Measurements from ENCODE around the gene CTNNBL1.

The CTNNBL1 gene

GRCh38 chr20:37864298-37864697 lies 170.5 kb downstream of the CTNNBL1 start:
- no peak overlapping the region for H3K4me3 ChIP-seq (ENCODE audit: low read length)
- no peak for DNase-seq (ENCODE audit: low read depth, low spot score)

GRCh38 chr20:37866051-37866450 lies 172.2 kb downstream of the CTNNBL1 start:
- no peak overlapping the region for H3K4me3 ChIP-seq (ENCODE audit: low read length)
- DNase-seq (ENCODE audit: low read depth, low spot score), result no peak

GRCh38 chr20:37867289-37868195 lies 173.7 kb downstream of the CTNNBL1 start:
- no peak for DNase-seq (ENCODE audit: low read depth, low spot score)
- H3K4me3 ChIP-seq (ENCODE audit: low read length), result no peak overlapping the region

DNA sequence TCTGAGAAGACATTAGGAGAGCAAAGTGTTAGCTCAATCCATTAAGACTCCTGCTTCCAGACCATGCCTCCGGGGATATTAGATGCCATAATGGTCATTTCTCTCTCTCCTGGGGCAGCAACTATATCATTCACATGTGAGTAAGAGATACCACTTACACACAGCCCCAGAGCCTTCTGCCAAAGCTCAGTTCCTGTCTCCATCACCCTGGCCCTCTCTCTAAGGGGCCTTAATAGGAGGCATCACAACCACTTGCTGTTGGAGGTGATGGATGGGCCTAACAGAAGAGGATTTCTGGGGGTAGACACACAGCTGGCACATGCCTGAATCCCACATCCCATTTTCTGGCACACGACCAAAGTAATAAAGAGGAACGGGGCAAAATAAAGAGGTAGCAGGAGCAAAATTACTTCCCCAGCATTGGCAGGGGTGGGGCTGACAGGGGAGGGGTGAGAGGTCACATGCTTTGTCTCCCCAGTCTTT lies 175.1 kb downstream of the CTNNBL1 start:
- no peak for DNase-seq (ENCODE audit: low read depth, low spot score)
- no peak overlapping the region for H3K4me3 ChIP-seq (ENCODE audit: low read length)

- H3K4me3 ChIP-seq (ENCODE audit: low read length), result no peak overlapping the region
- DNase-seq (ENCODE audit: low read depth, low spot score), result no peak
These were observed 175.6 kb downstream of the CTNNBL1 start for GRCh38 chr20:37869334-37869861.

DNA sequence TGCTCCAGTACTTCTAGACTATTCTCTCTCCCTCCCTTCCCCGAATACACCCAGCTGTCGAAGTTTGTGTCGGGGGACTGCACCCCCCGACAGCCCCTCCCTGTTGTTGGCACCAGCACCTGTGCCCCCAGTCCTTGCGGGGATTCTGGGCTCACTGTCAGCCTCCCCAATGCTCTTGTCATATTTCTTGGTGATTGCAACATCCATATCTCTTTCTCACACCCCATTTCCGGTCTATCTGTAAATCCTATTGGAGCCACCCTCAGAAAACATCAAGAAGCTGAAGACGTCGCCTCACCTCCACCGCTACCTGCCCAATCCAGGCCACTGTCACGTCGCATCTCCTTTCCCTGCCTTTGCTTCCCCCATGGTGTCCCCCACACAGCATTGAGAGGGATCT lies 176.5 kb downstream of the CTNNBL1 start:
- no peak overlapping the region for H3K4me3 ChIP-seq (ENCODE audit: low read length)
- no peak for DNase-seq (ENCODE audit: low read depth, low spot score)

DNA sequence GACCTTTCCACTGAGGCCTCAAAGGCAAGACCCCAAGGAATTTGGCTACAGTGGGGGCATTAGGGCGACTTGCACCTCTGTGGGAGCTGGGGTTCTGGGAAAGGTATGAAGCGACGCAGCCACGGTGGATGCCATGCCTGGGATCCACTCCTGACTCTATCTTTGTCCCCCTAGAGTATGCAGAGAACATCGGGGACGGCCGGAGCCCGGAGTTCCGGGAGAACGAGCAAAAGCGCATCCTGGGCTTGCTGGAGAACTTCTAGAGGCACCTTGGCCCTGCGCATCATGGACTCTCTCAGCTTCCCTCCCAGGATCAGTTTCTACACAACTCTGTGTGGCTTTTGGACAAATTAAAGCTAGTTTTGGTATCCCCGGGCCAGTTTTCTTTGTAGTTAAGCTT lies 177.9 kb downstream of the CTNNBL1 start:
- H3K4me3 ChIP-seq (ENCODE audit: low read length), result no peak overlapping the region

DNA sequence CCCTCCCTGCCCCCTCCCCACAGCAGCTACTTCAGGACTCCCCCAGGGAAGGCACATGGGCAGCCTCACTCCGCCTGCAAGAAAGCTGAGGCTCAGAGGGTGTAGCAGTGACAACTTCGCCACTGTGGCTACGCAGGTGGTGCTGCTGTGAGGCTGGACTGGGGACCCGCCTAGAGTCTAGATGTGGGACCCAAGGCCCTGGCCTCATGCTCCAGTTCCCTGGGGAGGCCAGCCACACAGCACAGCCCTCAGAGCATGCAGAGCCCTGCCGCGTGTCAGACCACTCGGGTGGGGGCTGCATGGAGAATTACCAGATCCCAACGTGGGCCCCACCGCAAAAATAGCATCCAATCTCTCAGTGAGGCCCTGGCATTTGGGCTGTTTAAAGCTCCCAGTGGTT lies 178.3 kb downstream of the CTNNBL1 start:
- no peak overlapping the region for H3K4me3 ChIP-seq (ENCODE audit: low read length)
- DNase-seq (ENCODE audit: low read depth, low spot score), result no peak

More for the DNA sequence above, 177.9 kb downstream of the CTNNBL1 start:
- no peak for DNase-seq (ENCODE audit: low read depth, low spot score)

DNA sequence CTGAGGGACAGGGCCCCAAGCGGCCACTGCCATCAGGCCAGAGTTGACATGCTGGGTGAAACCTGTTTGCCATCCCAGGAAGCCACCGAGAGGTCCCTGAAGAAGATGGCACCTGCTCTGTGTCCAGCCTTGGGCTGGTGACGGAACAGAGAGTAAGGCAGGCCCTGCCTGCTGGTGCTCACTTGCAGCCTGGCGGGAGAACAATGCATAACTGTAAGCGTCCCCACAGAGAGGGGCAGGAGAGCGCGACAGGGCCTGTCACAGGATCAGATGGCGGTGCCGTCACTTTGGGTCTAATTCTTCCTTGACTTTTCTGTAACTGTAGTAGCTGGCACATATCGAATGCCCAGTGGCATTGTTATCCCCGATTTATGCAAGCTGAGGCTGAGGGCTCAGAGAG lies 180.1 kb downstream of the CTNNBL1 start:
- no peak for DNase-seq (ENCODE audit: low read depth, low spot score)
- H3K4me3 ChIP-seq (ENCODE audit: low read length), result no peak overlapping the region

- DNase-seq (ENCODE audit: low read depth, low spot score), result no peak
These were observed 181.8 kb downstream of the CTNNBL1 start for GRCh38 chr20:37875460-37876175.

GRCh38 chr20:37876863-37877262 lies 183.0 kb downstream of the CTNNBL1 start:
- no peak overlapping the region for H3K4me3 ChIP-seq (ENCODE audit: low read length)
- no peak for DNase-seq (ENCODE audit: low read depth, low spot score)

More at GRCh38 chr20:37875460-37876175, 181.8 kb downstream of the CTNNBL1 start:
- no peak overlapping the region for H3K4me3 ChIP-seq (ENCODE audit: low read length)

DNA sequence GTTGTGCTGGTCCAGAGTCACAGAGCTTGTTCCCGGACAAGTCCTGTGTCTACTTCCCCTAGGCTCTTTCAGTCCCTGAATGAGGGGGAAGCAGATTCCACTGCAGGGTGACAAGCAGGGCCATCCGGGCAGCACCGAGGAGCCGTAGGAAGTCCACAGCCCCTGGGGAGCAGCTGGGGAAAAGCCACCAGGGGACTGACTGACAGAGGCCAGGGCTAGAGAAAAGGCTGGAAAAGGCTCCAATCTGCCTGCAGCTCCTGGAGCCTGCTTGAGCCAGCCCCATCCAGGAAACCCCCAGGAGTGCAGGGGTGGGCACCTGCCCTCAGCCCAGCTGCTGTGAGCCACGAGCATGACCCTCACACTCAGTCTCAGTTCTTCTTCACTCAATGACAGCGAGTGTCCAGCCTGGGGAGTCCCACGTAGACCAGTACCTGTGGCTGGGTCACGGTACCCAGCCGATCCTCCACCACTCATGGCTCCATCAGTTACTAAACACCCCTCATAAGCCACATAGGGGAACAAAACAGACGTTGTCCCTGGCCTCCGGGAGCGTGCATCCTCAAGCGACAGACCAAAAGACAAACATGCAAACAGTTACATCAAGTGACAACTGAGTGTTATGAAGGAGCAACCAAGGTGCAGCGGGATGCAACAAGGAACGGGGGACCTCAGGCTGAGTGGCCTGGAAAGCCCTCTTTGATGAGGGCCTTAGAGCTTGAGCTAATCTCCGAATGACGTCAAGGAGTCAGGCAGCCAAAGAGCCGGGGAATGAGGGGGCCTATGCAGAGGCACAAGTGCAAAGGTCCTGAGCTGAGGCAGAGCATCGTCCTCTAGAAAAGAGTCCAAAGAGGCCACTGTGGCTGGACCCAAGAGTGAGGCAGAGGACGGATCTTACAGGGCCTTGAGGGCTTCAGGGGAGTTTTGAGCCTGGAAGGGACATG lies 184.3 kb downstream of the CTNNBL1 start:
- DNase-seq (ENCODE audit: low read depth, low spot score), result no peak
- H3K4me3 ChIP-seq (ENCODE audit: low read length), result no peak overlapping the region

GRCh38 chr20:37878835-37879599 lies 185.2 kb downstream of the CTNNBL1 start:
- DNase-seq (ENCODE audit: low read depth, low spot score), result no peak
- no peak overlapping the region for H3K4me3 ChIP-seq (ENCODE audit: low read length)

DNA sequence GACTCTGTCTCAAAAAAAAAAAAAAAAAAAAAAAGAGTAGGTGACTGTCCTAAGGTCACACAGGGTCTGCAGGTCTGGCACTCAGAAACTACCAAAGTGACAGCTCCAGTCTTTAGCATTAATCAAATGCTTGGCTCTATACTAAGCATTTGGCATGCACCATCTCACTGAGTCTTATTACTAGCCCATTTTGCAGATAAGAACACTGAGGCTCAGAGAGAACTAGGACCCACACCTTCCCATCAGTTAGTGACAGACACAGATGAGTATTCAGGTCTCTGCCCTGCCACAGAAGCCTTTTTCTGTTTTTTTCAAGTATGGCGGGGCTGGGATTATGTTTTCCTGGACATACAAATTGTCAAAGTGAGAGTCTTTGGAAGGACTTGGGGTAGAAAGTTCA lies 186.0 kb downstream of the CTNNBL1 start:
- DNase-seq (ENCODE audit: low read depth, low spot score), result no peak

DNA sequence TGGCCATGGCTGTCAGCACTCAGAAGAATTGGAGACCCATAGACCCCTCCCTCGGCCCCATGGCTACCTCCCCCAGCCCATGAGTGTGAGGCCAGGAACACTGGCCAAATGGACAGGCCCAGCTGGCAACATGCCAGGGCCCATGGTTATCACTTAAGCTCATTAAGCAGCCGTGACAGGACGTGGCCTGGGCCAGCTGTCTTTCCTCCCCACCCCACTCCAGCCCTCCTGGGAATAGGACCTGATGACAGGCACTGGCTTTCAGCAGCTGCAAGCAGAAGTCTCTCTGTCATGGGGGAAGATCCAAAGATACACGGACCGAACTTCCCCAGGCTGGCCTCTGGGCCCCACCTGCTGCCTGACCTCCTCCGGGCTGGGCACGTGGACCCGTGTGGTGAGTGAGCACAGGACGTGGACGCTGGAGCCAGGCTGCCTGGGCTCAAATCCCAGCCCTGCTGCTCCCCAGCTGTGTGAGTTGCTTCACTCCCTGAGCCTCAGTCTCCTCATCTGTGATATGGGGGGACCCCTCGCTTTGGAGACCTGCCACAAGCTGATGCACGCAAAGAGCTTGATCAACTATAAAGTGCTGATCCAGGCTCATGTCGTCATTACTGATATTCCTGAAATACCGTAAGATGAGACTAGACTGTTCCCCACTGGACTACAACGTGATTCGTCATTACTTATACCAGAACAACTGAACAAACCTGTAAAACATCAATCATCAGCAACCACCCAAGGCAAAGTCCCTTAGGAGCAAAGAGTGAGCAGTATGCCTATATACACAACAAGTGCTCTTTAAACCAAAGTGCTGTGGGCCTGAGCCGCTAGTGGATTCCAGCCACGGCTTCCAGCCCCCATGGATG lies 187.1 kb downstream of the CTNNBL1 start:
- H3K4me3 ChIP-seq (ENCODE audit: low read length), result no peak overlapping the region
- DNase-seq (ENCODE audit: low read depth, low spot score), result no peak

More for the DNA sequence above, 186.0 kb downstream of the CTNNBL1 start:
- no peak overlapping the region for H3K4me3 ChIP-seq (ENCODE audit: low read length)

DNA sequence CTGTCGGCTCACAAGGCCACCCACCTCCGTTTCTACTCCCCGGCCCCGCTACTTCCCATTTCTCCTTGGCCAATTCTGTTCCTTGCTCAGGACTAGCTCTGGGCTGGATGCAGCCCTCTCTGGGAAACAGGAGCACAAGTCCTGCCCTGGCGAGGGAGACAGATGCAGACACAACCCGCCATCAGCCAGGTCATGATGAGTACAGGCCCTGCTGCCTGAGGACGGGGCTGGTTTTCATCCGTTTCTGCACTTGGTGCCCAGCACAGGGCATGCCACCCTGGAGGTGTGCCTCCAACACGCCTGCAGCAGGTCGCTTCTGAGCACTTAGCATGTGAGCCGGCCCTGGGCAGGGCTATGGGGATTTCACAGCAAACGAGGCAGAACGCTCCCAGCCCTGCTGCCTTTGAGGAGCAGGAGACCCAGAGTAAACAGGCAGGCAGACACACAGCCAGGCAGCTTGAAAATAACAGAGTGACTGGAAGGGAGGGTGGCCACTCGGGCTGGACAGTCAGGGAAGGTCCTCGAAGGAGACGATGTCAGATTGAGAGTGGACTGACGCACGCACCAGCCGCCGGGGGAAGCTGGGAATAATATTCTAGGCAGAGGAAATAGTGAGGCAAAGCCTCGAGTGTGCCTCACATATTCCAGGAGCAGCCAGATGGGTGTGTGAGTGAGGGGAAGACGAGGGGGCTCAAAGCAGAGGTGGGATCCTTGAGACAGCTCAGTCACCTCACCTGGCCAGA lies 187.9 kb downstream of the CTNNBL1 start:
- DNase-seq (ENCODE audit: low read depth, low spot score), result no peak

More for the DNA sequence above, 187.9 kb downstream of the CTNNBL1 start:
- H3K4me3 ChIP-seq (ENCODE audit: low read length), result no peak overlapping the region
